ENCODE data around the gene LSS.

DNA sequence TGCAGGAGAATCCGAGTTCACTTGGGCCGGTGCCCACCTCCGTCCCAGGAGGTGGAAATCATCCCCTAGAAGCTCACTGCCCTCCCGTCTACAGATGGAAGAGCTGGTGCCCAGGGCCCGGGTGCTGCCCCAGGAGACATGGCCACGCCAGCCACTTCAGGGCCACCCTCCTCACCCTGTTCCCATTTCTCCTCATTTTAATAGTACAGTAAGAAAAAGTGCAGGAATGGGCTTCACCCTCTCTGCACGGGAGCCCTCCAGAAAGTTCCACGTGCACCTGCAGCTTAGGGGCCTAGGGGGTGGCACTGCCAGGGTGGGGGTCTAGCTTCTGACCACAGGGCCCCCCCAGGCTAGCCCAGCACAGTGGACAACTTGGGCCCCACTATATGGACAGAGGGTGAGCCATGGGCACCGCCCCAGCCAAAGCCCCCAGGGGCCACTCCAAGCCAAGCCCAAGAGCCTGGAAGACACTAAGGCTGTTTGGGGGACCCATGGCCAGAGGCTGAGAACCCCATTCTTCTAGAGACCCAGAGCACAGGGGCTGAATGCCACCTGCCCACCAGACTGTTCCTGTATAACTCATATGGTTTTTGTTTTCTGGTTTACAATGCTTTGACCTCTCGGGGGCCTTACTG lies 69.8 kb downstream of the LSS start:
- TF ChIP-seq, protein P1, sequence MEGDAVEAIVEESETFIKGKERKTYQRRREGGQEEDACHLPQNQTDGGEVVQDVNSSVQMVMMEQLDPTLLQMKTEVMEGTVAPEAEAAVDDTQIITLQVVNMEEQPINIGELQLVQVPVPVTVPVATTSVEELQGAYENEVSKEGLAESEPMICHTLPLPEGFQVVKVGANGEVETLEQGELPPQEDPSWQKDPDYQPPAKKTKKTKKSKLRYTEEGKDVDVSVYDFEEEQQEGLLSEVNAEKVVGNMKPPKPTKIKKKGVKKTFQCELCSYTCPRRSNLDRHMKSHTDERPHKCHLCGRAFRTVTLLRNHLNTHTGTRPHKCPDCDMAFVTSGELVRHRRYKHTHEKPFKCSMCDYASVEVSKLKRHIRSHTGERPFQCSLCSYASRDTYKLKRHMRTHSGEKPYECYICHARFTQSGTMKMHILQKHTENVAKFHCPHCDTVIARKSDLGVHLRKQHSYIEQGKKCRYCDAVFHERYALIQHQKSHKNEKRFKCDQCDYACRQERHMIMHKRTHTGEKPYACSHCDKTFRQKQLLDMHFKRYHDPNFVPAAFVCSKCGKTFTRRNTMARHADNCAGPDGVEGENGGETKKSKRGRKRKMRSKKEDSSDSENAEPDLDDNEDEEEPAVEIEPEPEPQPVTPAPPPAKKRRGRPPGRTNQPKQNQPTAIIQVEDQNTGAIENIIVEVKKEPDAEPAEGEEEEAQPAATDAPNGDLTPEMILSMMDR (IDR thresholded peaks at IDR 0.05) = no peak
- TF ChIP-seq POLR2A (IDR thresholded peaks at IDR 0.05) = no peak

All from lower leg skin (tissue), 3 donors.